Measurements from ENCODE around the gene PRDM5.

The PRDM5 gene

DNA sequence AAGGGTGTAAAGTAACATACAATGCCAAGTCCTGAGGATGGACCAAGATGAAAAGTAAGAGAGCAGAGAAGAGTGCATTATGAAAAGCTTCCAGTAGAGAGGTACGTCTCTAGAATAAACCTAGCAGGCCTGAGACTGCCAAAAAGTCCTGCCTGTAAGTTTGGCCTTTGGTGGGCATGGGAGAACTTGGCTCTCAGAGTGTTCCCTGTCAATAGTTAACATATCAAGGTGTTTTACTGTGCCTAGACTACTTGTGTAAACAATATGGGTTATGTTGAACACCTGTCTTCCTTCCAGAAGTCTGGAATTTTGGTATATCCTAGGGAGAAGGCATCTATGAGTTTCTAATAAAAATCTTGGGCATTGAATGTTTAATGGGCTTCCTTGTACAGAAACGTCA lies 60.1 kb downstream of the PRDM5 start:
- Histone ChIP-seq H2BK120ac (ENCODE audit: low read depth, low read length) (no peak overlapping the region), H3K27me3 (ENCODE audit: insufficient read depth, low read length, poor library complexity) (no peaks in the 10 kb centered on the region), H3K4me3 (ENCODE audit: low read length) (no peak overlapping the region), H3K18ac (ENCODE audit: low read length) (no peak overlapping the region), H4K8ac (ENCODE audit: low read depth, low read length) (no peak overlapping the region), H3K23ac (ENCODE audit: low read length) (no peak overlapping the region), H2BK15ac (replicated peaks; ENCODE audit: low read depth) (no peak overlapping the region), H3K4me2 (ENCODE audit: low read length) (no peak overlapping the region), H2AK5ac (ENCODE audit: low read length) (no peak overlapping the region), H2BK5ac (ENCODE audit: low read length) (no peak overlapping the region), H3K4me1 (ENCODE audit: control insufficient read depth, low read depth, low read length) (peaks cover 2% of the 10 kb centered on the region), H4K5ac (ENCODE audit: low read length) (no peak overlapping the region), H3K79me1 (ENCODE audit: low read length) (no peaks in the 10 kb centered on the region), H3K9ac (ENCODE audit: low read length) (no peak overlapping the region), H3K27ac (ENCODE audit: low read depth, low read length) (no peak overlapping the region), H3K36me3 (ENCODE audit: control insufficient read depth, insufficient read depth, low read length) (no peaks in the 10 kb centered on the region), H3K4ac (ENCODE audit: low read depth, low read length) (no peak overlapping the region), H3K79me2 (ENCODE audit: control insufficient read depth, insufficient read depth, low read length) (no peaks in the 10 kb centered on the region), H3K56ac (ENCODE audit: low read length) (no peak overlapping the region)
- WGBS (ENCODE audit: extremely low coverage, insufficient coverage, low lambda C conversion rate), result no CpG with 5 or more reads among the region's 2 CpGs
- DNase-seq, result no peak

DNA sequence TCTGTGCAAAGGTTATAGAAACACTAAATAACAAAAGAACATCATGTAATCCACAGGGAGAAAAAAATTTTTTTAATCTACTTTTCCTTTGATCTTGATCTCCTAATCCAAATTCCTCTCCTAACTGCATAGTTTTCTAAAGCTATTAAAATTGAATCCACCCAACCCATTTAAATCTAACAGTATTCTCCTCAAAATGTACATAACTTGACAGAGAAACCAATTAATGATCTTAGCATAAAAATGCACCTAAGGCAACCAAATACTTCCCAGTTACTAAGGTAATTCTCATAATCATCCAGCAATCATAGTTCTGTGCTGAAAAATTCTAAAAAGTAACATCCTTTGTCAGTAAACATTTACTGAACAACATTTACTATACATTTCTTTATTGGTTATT lies 60.7 kb downstream of the PRDM5 start:
- H3K56ac ChIP-seq (ENCODE audit: low read length), result no peak overlapping the region
- H3K4ac ChIP-seq (ENCODE audit: low read depth, low read length), result no peak overlapping the region
- H3K27ac ChIP-seq (ENCODE audit: low read depth, low read length), result no peak overlapping the region
- H4K8ac ChIP-seq (ENCODE audit: low read depth, low read length), result no peak overlapping the region
- H3K4me3 ChIP-seq (ENCODE audit: low read length), result no peak overlapping the region
- H3K18ac ChIP-seq (ENCODE audit: low read length), result no peak overlapping the region
- no peak overlapping the region for H3K23ac ChIP-seq (ENCODE audit: low read length)
- H2BK120ac ChIP-seq (ENCODE audit: low read depth, low read length), result no peak overlapping the region
- H2BK5ac ChIP-seq (ENCODE audit: low read length), result no peak overlapping the region
- no peak for DNase-seq
- H3K79me2 ChIP-seq (ENCODE audit: control insufficient read depth, insufficient read depth, low read length), result no peaks in the 10 kb centered on the region
- H3K27me3 ChIP-seq (ENCODE audit: insufficient read depth, low read length, poor library complexity), result no peaks in the 10 kb centered on the region
- H3K9ac ChIP-seq (ENCODE audit: low read length), result no peak overlapping the region
- H4K5ac ChIP-seq (ENCODE audit: low read length), result no peak overlapping the region
- no peak overlapping the region for H2BK15ac ChIP-seq (replicated peaks; ENCODE audit: low read depth)
- H3K36me3 ChIP-seq (ENCODE audit: control insufficient read depth, insufficient read depth, low read length), result no peaks in the 10 kb centered on the region
- peaks cover 2% of the 10 kb centered on the region for H3K4me1 ChIP-seq (ENCODE audit: control insufficient read depth, low read depth, low read length)
- H2AK5ac ChIP-seq (ENCODE audit: low read length), result no peak overlapping the region
- H3K79me1 ChIP-seq (ENCODE audit: low read length), result no peaks in the 10 kb centered on the region
- no peak overlapping the region for H3K4me2 ChIP-seq (ENCODE audit: low read length)

DNA sequence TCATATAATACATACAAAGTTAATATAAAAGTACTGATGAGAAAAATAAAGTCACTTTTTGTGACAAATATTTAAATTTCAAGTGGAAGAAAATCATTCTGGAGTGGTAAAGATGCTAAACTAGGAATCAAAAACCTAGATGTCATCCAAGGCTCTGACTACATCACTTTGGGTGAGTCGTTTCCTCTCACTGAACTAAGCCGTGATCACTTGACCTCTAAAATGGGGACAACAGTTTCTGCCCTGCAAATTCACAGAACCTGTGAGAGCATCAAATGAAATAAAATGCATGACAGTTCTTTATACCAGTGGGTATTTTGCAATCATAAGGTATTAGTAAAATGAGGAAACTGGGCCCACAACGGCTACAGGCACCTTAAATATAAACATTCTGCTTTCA lies 63.8 kb downstream of the PRDM5 start:
- Histone ChIP-seq H4K5ac (ENCODE audit: low read length) (no peak overlapping the region), H3K4me3 (ENCODE audit: low read length) (no peak overlapping the region), H2BK15ac (replicated peaks; ENCODE audit: low read depth) (no peak overlapping the region), H3K9ac (ENCODE audit: low read length) (no peak overlapping the region), H3K36me3 (ENCODE audit: control insufficient read depth, insufficient read depth, low read length) (no peaks in the 10 kb centered on the region), H3K23ac (ENCODE audit: low read length) (no peak overlapping the region), H3K79me1 (ENCODE audit: low read length) (no peaks in the 10 kb centered on the region), H4K8ac (ENCODE audit: low read depth, low read length) (no peak overlapping the region), H3K56ac (ENCODE audit: low read length) (no peak overlapping the region), H3K18ac (ENCODE audit: low read length) (no peak overlapping the region), H3K4me2 (ENCODE audit: low read length) (no peak overlapping the region), H2AK5ac (ENCODE audit: low read length) (no peak overlapping the region), H2BK120ac (ENCODE audit: low read depth, low read length) (no peak overlapping the region), H3K4ac (ENCODE audit: low read depth, low read length) (no peak overlapping the region), H3K79me2 (ENCODE audit: control insufficient read depth, insufficient read depth, low read length) (no peaks in the 10 kb centered on the region), H3K27me3 (ENCODE audit: insufficient read depth, low read length, poor library complexity) (no peaks in the 10 kb centered on the region), H3K27ac (ENCODE audit: low read depth, low read length) (no peak overlapping the region), H2BK5ac (ENCODE audit: low read length) (no peak overlapping the region), H3K4me1 (ENCODE audit: control insufficient read depth, low read depth, low read length) (no peaks in the 10 kb centered on the region)
- no peak for DNase-seq
- no CpG with 5 or more reads among the region's 3 CpGs for WGBS (ENCODE audit: extremely low coverage, insufficient coverage, low lambda C conversion rate)

DNA sequence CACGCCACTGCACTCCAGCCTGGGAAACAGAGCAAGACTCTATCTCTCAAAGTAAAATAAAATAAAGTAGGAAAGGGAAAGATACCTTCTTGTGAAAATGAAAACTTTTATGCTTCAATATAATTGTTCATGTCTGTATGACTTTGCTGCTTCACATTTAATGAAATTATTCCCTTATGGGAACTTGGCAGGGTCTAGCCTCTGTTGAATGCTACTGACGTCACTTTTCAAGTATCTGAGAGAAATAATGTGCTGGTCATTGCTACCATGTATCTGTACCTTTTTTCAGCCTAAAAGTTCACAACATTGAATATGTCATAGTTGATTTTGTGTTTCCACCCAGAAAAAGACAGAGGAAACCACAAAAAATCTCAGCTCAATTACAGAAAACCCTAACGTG lies 65.2 kb downstream of the PRDM5 start:
- Histone ChIP-seq H3K36me3 (ENCODE audit: control insufficient read depth, insufficient read depth, low read length) (no peaks in the 10 kb centered on the region), H2BK5ac (ENCODE audit: low read length) (no peak overlapping the region), H3K4ac (ENCODE audit: low read depth, low read length) (no peak overlapping the region), H3K56ac (ENCODE audit: low read length) (no peak overlapping the region), H3K4me3 (ENCODE audit: low read length) (no peak overlapping the region), H4K8ac (ENCODE audit: low read depth, low read length) (no peak overlapping the region), H2BK15ac (replicated peaks; ENCODE audit: low read depth) (no peak overlapping the region), H3K27ac (ENCODE audit: low read depth, low read length) (no peak overlapping the region), H3K9ac (ENCODE audit: low read length) (no peak overlapping the region), H3K23ac (ENCODE audit: low read length) (no peak overlapping the region), H3K79me1 (ENCODE audit: low read length) (no peaks in the 10 kb centered on the region), H2AK5ac (ENCODE audit: low read length) (no peak overlapping the region), H3K4me2 (ENCODE audit: low read length) (no peak overlapping the region), H2BK120ac (ENCODE audit: low read depth, low read length) (no peak overlapping the region), H3K4me1 (ENCODE audit: control insufficient read depth, low read depth, low read length) (no peaks in the 10 kb centered on the region), H4K5ac (ENCODE audit: low read length) (no peak overlapping the region), H3K18ac (ENCODE audit: low read length) (no peak overlapping the region), H3K27me3 (ENCODE audit: insufficient read depth, low read length, poor library complexity) (no peaks in the 10 kb centered on the region), H3K79me2 (ENCODE audit: control insufficient read depth, insufficient read depth, low read length) (no peaks in the 10 kb centered on the region)
- WGBS (ENCODE audit: extremely low coverage, insufficient coverage, low lambda C conversion rate), result no CpG with 5 or more reads among the region's 3 CpGs
- no peak for DNase-seq

DNA sequence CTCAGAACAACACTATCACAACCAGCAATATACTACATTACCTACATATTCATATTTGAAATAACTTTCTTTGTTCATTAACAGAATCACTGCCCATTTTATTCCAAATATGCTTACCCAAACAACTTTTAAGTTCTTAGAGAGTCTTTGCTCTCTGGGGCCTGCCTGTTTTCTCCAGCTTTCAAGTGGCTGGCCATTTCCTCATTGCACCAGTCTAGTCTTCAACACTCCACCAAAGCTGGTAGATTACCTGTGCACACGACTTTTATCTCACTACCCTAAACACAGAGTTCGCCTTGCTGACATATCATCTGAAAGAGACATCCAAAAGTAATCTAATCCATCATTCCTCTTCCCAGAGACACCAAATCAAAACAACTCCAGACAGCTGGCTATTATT lies 66.2 kb downstream of the PRDM5 start:
- no peak for DNase-seq
- Histone ChIP-seq H3K9ac (ENCODE audit: low read length) (no peak overlapping the region), H3K27ac (ENCODE audit: low read depth, low read length) (no peak overlapping the region), H3K79me1 (ENCODE audit: low read length) (no peaks in the 10 kb centered on the region), H3K4ac (ENCODE audit: low read depth, low read length) (no peak overlapping the region), H3K56ac (ENCODE audit: low read length) (no peak overlapping the region), H3K18ac (ENCODE audit: low read length) (no peak overlapping the region), H3K36me3 (ENCODE audit: control insufficient read depth, insufficient read depth, low read length) (no peaks in the 10 kb centered on the region), H3K4me2 (ENCODE audit: low read length) (no peak overlapping the region), H3K79me2 (ENCODE audit: control insufficient read depth, insufficient read depth, low read length) (no peaks in the 10 kb centered on the region), H2AK5ac (ENCODE audit: low read length) (no peak overlapping the region), H3K23ac (ENCODE audit: low read length) (no peak overlapping the region), H3K4me3 (ENCODE audit: low read length) (no peak overlapping the region), H2BK15ac (replicated peaks; ENCODE audit: low read depth) (no peak overlapping the region), H4K5ac (ENCODE audit: low read length) (no peak overlapping the region), H3K4me1 (ENCODE audit: control insufficient read depth, low read depth, low read length) (no peaks in the 10 kb centered on the region), H3K27me3 (ENCODE audit: insufficient read depth, low read length, poor library complexity) (no peaks in the 10 kb centered on the region), H2BK120ac (ENCODE audit: low read depth, low read length) (no peak overlapping the region), H2BK5ac (ENCODE audit: low read length) (no peak overlapping the region), H4K8ac (ENCODE audit: low read depth, low read length) (no peak overlapping the region)
- no CpG with 5 or more reads among the region's 2 CpGs for WGBS (ENCODE audit: extremely low coverage, insufficient coverage, low lambda C conversion rate)

DNA sequence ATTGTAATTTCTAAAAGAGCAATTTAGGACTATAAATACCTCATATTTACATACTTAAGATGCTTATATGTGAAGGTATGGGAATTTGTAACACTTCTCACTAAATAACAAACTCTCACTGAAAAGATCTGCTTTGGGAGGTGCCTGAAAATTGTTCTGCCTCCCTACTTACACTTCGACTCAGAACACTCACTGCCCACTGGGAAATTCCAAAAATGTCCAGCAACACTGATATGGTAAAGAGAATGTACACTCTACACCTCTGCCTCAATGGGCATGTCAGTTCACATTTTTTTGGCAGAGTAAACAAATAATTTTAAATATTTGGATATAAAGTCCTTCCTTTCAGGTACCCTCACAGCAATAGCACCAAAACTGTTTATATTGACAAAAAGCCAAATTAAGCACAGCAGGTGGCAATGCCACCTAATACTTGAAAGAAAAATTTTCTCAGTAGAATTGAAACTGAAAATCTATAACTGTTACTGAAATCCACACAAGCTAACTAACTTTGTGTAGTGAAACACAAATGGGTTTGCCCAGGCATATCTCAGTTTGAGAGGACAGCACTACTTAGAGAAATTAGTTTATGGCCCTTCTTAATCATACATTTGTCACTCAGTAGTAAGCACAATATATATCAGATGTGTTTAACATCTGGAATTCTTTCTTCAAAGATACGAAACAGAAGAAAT lies 67.1 kb downstream of the PRDM5 start:
- no peaks in the 10 kb centered on the region for H3K79me2 ChIP-seq (ENCODE audit: control insufficient read depth, insufficient read depth, low read length)
- no peak overlapping the region for H2BK15ac ChIP-seq (replicated peaks; ENCODE audit: low read depth)
- H3K56ac ChIP-seq (ENCODE audit: low read length), result no peak overlapping the region
- no peak overlapping the region for H2AK5ac ChIP-seq (ENCODE audit: low read length)
- no peak overlapping the region for H2BK5ac ChIP-seq (ENCODE audit: low read length)
- no peak overlapping the region for H3K27ac ChIP-seq (ENCODE audit: low read depth, low read length)
- H3K23ac ChIP-seq (ENCODE audit: low read length), result no peak overlapping the region
- H3K9ac ChIP-seq (ENCODE audit: low read length), result no peak overlapping the region
- no peak overlapping the region for H3K18ac ChIP-seq (ENCODE audit: low read length)
- H3K4me3 ChIP-seq (ENCODE audit: low read length), result no peak overlapping the region
- H3K27me3 ChIP-seq (ENCODE audit: insufficient read depth, low read length, poor library complexity), result no peaks in the 10 kb centered on the region
- no peak overlapping the region for H2BK120ac ChIP-seq (ENCODE audit: low read depth, low read length)
- no peak for DNase-seq
- no peaks in the 10 kb centered on the region for H3K36me3 ChIP-seq (ENCODE audit: control insufficient read depth, insufficient read depth, low read length)
- no peaks in the 10 kb centered on the region for H3K79me1 ChIP-seq (ENCODE audit: low read length)
- no peak overlapping the region for H4K5ac ChIP-seq (ENCODE audit: low read length)
- no peak overlapping the region for H3K4me2 ChIP-seq (ENCODE audit: low read length)
- no peak overlapping the region for H4K8ac ChIP-seq (ENCODE audit: low read depth, low read length)
- WGBS (ENCODE audit: extremely low coverage, insufficient coverage, low lambda C conversion rate), result no CpG with 5 or more reads among the region's 2 CpGs
- H3K4me1 ChIP-seq (ENCODE audit: control insufficient read depth, low read depth, low read length), result no peaks in the 10 kb centered on the region
- H3K4ac ChIP-seq (ENCODE audit: low read depth, low read length), result no peak overlapping the region
